Measurements from ENCODE around the gene ARHGEF11. TPM values are rescaled to one million over a fixed set of nuclear protein-coding genes. Genes with fewer than 3 reads are reported as not detected.

Gene ARHGEF11, protein sequence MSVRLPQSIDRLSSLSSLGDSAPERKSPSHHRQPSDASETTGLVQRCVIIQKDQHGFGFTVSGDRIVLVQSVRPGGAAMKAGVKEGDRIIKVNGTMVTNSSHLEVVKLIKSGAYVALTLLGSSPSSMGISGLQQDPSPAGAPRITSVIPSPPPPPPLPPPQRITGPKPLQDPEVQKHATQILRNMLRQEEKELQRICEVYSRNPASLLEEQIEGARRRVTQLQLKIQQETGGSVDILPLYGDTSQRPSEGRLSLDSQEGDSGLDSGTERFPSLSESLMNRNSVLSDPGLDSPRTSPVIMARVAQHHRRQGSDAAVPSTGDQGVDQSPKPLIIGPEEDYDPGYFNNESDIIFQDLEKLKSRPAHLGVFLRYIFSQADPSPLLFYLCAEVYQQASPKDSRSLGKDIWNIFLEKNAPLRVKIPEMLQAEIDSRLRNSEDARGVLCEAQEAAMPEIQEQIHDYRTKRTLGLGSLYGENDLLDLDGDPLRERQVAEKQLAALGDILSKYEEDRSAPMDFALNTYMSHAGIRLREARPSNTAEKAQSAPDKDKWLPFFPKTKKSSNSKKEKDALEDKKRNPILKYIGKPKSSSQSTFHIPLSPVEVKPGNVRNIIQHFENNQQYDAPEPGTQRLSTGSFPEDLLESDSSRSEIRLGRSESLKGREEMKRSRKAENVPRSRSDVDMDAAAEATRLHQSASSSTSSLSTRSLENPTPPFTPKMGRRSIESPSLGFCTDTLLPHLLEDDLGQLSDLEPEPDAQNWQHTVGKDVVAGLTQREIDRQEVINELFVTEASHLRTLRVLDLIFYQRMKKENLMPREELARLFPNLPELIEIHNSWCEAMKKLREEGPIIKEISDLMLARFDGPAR (N-terminal part only)
- total RNA-seq: 10 to 100 TPM; 35.2 to 43.3 TPM

- intact Hi-C loops (cut with DNase I): no loop called here
- H3K4me1 ChIP-seq: peaks cover 7% of the 10 kb centered on the region
- TF ChIP-seq, protein P1, sequence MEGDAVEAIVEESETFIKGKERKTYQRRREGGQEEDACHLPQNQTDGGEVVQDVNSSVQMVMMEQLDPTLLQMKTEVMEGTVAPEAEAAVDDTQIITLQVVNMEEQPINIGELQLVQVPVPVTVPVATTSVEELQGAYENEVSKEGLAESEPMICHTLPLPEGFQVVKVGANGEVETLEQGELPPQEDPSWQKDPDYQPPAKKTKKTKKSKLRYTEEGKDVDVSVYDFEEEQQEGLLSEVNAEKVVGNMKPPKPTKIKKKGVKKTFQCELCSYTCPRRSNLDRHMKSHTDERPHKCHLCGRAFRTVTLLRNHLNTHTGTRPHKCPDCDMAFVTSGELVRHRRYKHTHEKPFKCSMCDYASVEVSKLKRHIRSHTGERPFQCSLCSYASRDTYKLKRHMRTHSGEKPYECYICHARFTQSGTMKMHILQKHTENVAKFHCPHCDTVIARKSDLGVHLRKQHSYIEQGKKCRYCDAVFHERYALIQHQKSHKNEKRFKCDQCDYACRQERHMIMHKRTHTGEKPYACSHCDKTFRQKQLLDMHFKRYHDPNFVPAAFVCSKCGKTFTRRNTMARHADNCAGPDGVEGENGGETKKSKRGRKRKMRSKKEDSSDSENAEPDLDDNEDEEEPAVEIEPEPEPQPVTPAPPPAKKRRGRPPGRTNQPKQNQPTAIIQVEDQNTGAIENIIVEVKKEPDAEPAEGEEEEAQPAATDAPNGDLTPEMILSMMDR (IDR thresholded peaks at IDR 0.05): no peak
- peak within 1 kb of the TSS; percentile 48 for H3K4me3 ChIP-seq
- peak; percentile 92 for DNase-seq
- no peaks in the 10 kb centered on the region for H3K27me3 ChIP-seq
- H3K36me3 ChIP-seq: no peaks in the 10 kb centered on the region
- peak within 1 kb of the TSS; percentile 79 to 81 for H3K9ac ChIP-seq (ENCODE audit: low read depth in 2 of 2, low read length in 2 of 2)
- H3K9me3 ChIP-seq: no peaks in the 10 kb centered on the region
- H3K27ac ChIP-seq: peak within 1 kb of the TSS; percentile 89
These were observed at the start of gene ARHGEF11 for GRCh38 chr1:157045250-157046218. ARHGEF11 (minus strand) TSS chr1:157045742; CDS start chr1:157044330, 1,412 bp downstream.

GRCh38 chr1:157095091-157095490 lies 49.5 kb upstream of the ARHGEF11 start:
- H3K9me3 ChIP-seq: no peaks in the 10 kb centered on the region
- TF ChIP-seq, protein P1 (IDR thresholded peaks at IDR 0.05): no peak
- H3K9ac ChIP-seq (ENCODE audit: low read depth in 2 of 2, low read length in 2 of 2): no peak overlapping the region
- no peaks in the 10 kb centered on the region for H3K4me1 ChIP-seq
- no peak overlapping the region for H3K4me3 ChIP-seq
- intact Hi-C loops (cut with DNase I): no loop called here
- H3K27me3 ChIP-seq: no peaks in the 10 kb centered on the region
- no peak for DNase-seq
- no peak overlapping the region for H3K27ac ChIP-seq
- no peaks in the 10 kb centered on the region for H3K36me3 ChIP-seq

- Histone ChIP-seq H3K27me3 (no peaks in the 10 kb centered on the region), H3K36me3 (no peaks in the 10 kb centered on the region), H3K9ac (ENCODE audit: low read depth in 2 of 2, low read length in 2 of 2) (no peak overlapping the region), H3K4me3 (no peak overlapping the region), H3K4me1 (no peaks in the 10 kb centered on the region), H3K27ac (no peak overlapping the region), H3K9me3 (no peaks in the 10 kb centered on the region)
- no peak for DNase-seq
- intact Hi-C loops (cut with DNase I): no loop called here
- TF ChIP-seq, protein P1 (IDR thresholded peaks at IDR 0.05): no peak
These were observed 47.3 kb upstream of the ARHGEF11 start for GRCh38 chr1:157092831-157093230.

DNA sequence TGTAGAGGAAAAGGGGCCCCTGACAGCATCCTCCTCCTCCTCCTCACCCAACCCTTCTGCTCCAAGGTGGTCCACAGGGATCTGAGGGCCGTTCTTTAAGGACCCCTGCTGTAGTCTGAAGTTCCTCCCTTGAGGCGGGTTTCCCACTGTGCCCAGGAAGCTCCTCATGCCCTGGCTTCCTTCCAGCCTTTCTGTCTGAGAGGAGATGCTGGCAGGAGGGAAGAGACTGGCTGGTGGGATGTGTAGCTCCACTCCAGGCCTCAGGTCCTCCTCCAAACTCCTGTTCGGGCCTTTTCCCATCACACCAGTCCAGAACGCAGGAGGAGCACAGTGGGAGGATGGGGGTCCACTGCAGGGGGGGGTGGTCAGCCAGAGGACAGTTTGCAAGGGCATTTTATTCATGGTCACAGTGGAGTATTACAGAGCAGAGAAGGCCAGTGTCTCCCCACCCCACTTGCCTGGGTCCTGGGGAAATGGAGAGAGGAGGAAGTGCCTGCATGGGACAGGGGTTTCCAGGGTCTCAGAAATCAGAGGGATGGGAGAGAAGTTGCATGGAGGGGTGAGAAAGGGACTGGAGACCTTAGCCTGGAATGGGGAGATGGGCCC lies 46.2 kb upstream of the ARHGEF11 start:
- Histone ChIP-seq H3K9ac (ENCODE audit: low read depth in 2 of 2, low read length in 2 of 2) (no peak overlapping the region), H3K4me3 (no peak overlapping the region), H3K9me3 (no peaks in the 10 kb centered on the region), H3K4me1 (no peaks in the 10 kb centered on the region), H3K27ac (no peak overlapping the region), H3K27me3 (no peaks in the 10 kb centered on the region), H3K36me3 (no peaks in the 10 kb centered on the region)
- TF ChIP-seq, protein P1 (IDR thresholded peaks at IDR 0.05): no peak
- no peak for DNase-seq
- intact Hi-C loops (cut with DNase I): no loop called here

All from colonic mucosa (tissue), 4 donors.